Activated CD4-positive, alpha-beta memory T cell treated with anti-CD3 and anti-CD28 coated beads for 36 hours (primary cell): ENCODE results near the gene LRRK1. TPM values are rescaled to one million over a fixed set of nuclear protein-coding genes. Genes with fewer than 3 reads are reported as not detected.

Experiments
- CTCF ChIA-PET: fragments of 350-600 bp; sonication (Branson Sonifier 250); formaldehyde crosslinking; loops from one replicate; lab custom pipeline; 2021; ENCODE audit warnings: antibody characterized with exemption, inconsistent platforms; lab: Charles Lee
- POLR2A ChIA-PET: fragments of 350-600 bp; sonication (Branson Sonifier 250); formaldehyde crosslinking; loops from one replicate; lab custom pipeline; 2021; ENCODE audit warnings: antibody characterized with exemption; lab: Charles Lee
- DNase-seq: peaks from one replicate; pipeline ENCODE4 v3.0.0-alpha.2; 2020
- H3K27ac Mint-ChIP-seq: one replicate; pipeline ENCODE4 v1.8.0; 2021; ENCODE audit warnings: mixed read lengths
- H3K27me3 Mint-ChIP-seq: one replicate; pipeline ENCODE4 v1.8.0; 2021; ENCODE audit warnings: mixed read lengths
- H3K36me3 Mint-ChIP-seq: one replicate; pipeline ENCODE4 v1.8.0; 2021; ENCODE audit warnings: mixed read lengths
- H3K4me1 Mint-ChIP-seq: one replicate; pipeline ENCODE4 v1.8.0; 2021; ENCODE audit warnings: low read depth, mixed read lengths
- H3K4me3 Mint-ChIP-seq: one replicate; pipeline ENCODE4 v1.8.0; 2021; ENCODE audit warnings: mild to moderate bottlenecking, mixed read lengths
- H3K9me3 Mint-ChIP-seq: one replicate; pipeline ENCODE4 v1.8.0; 2021; ENCODE audit warnings: mixed read lengths
- intact Hi-C: fragments of 100-400 bp; cut with micrococcal nuclease; formaldehyde crosslinking; loops from one replicate; pipeline ENCODE4 v1.15.1; 2023
- total RNA-seq, 2 experiments: library from RNA; stranded (reverse); gene quantifications; one replicate each; pipeline ENCODE4 v1.2.3, GENCODE V29; 2021

The LRRK1 gene
- total RNA-seq, 2 experiments from 2014 or later: 0.41 to 0.71 TPM

GRCh38 chr15:100995471-100996430, 76.6 kb downstream of the LRRK1 start:
- Mint-ChIP-seq H3K4me3 (no peak overlapping the region), H3K9me3 (no peaks in the 10 kb centered on the region), H3K27ac (no peak overlapping the region), H3K36me3 (no peaks in the 10 kb centered on the region), H3K4me1 (no peaks in the 10 kb centered on the region), H3K27me3 (peaks cover 3% of the 10 kb centered on the region)
- intact Hi-C loops: no loop called here
- POLR2A ChIA-PET: no interaction called here
- no peak for DNase-seq
- CTCF ChIA-PET: interaction anchor here (1.8 to 5.0 kb wide), 2 partner anchors 12 to 13 kb away, joined by 6 to 43 read pairs; no protein-coding TSS in a partner anchor

- no peak overlapping the region for H3K27ac Mint-ChIP-seq
- H3K9me3 Mint-ChIP-seq: no peaks in the 10 kb centered on the region
- intact Hi-C loops: no loop called here
- no peak for DNase-seq
- peaks cover 3% of the 10 kb centered on the region for H3K27me3 Mint-ChIP-seq
- no peak overlapping the region for H3K4me3 Mint-ChIP-seq
- POLR2A ChIA-PET: no interaction called here
- H3K4me1 Mint-ChIP-seq: no peaks in the 10 kb centered on the region
- CTCF ChIA-PET: interaction anchor here (0.5 to 5.0 kb wide), 2 partner anchors 10 to 608 kb away, joined by 3 to 43 read pairs; no protein-coding TSS in a partner anchor
- H3K36me3 Mint-ChIP-seq: no peaks in the 10 kb centered on the region
Measured at GRCh38 chr15:100997442-100997841, 78.3 kb downstream of the LRRK1 start.

DNA sequence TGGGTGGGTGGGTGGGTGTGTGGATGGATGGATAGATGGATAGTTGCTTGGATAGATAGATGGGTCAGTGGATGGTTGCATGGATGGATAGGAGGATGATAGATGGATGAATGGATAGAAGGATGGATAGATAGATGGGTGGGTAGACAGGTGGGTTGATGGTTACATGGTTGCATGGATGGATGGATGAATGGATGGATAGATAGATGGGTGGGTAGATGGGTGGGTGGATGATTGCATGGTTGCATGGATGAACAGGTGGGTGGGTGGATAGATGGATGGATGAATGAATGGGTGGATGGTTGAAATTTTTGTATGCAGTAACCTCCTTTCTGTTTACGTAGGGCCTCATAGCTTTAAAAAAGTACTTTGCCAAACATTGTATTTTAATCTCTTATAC, 79.5 kb downstream of the LRRK1 start:
- ChIA-PET CTCF (interaction anchor here (1.0 to 5.0 kb wide), 2 partner anchors 9 to 17 kb away, joined by 5 to 43 read pairs; no protein-coding TSS in a partner anchor), POLR2A (no interaction called here)
- Mint-ChIP-seq H3K27ac (no peak overlapping the region), H3K4me1 (no peaks in the 10 kb centered on the region), H3K9me3 (no peaks in the 10 kb centered on the region), H3K4me3 (no peak overlapping the region), H3K27me3 (peaks cover 3% of the 10 kb centered on the region), H3K36me3 (no peaks in the 10 kb centered on the region)
- DNase-seq: no peak
- intact Hi-C loops: no loop called here

- intact Hi-C loops: no loop called here
- no peaks in the 10 kb centered on the region for H3K36me3 Mint-ChIP-seq
- H3K27ac Mint-ChIP-seq: no peak overlapping the region
- no peaks in the 10 kb centered on the region for H3K9me3 Mint-ChIP-seq
- ChIA-PET POLR2A (no interaction called here), CTCF (interaction anchor here (1.0 to 5.0 kb wide), 2 partner anchors 8 to 16 kb away, joined by 5 to 43 read pairs; no protein-coding TSS in a partner anchor)
- H3K4me3 Mint-ChIP-seq: no peak overlapping the region
- H3K27me3 Mint-ChIP-seq: peaks cover 3% of the 10 kb centered on the region
- DNase-seq: no peak
- no peaks in the 10 kb centered on the region for H3K4me1 Mint-ChIP-seq
Measured at GRCh38 chr15:100999369-100999768, 80.2 kb downstream of the LRRK1 start.

GRCh38 chr15:101000271-101000681, 81.1 kb downstream of the LRRK1 start:
- no peak overlapping the region for H3K4me3 Mint-ChIP-seq
- no peak for DNase-seq
- no peak overlapping the region for H3K27ac Mint-ChIP-seq
- intact Hi-C loops: no loop called here
- peaks cover 3% of the 10 kb centered on the region for H3K27me3 Mint-ChIP-seq
- H3K9me3 Mint-ChIP-seq: peaks cover 2% of the 10 kb centered on the region
- ChIA-PET CTCF (interaction anchor here (5.0 kb wide), 1 partner anchor 8 kb away, joined by 43 read pairs; no protein-coding TSS in a partner anchor), POLR2A (no interaction called here)
- H3K36me3 Mint-ChIP-seq: no peaks in the 10 kb centered on the region
- no peaks in the 10 kb centered on the region for H3K4me1 Mint-ChIP-seq

GRCh38 chr15:101001056-101001455, 81.9 kb downstream of the LRRK1 start:
- ChIA-PET POLR2A (no interaction called here), CTCF (interaction anchor here (5.0 kb wide), 1 partner anchor 7 kb away, joined by 43 read pairs; no protein-coding TSS in a partner anchor)
- Mint-ChIP-seq H3K9me3 (peaks cover 3% of the 10 kb centered on the region), H3K4me1 (no peaks in the 10 kb centered on the region), H3K27me3 (peaks cover 3% of the 10 kb centered on the region), H3K27ac (no peak overlapping the region), H3K4me3 (no peak overlapping the region), H3K36me3 (no peaks in the 10 kb centered on the region)
- intact Hi-C loops: no loop called here
- DNase-seq: no peak

GRCh38 chr15:101001796-101002195, 82.6 kb downstream of the LRRK1 start:
- H3K4me1 Mint-ChIP-seq: no peaks in the 10 kb centered on the region
- peaks cover 3% of the 10 kb centered on the region for H3K9me3 Mint-ChIP-seq
- ChIA-PET POLR2A (no interaction called here), CTCF (no interaction called here)
- DNase-seq: no peak
- intact Hi-C loops: no loop called here
- H3K27me3 Mint-ChIP-seq: peaks cover 3% of the 10 kb centered on the region
- no peak overlapping the region for H3K4me3 Mint-ChIP-seq
- H3K36me3 Mint-ChIP-seq: no peaks in the 10 kb centered on the region
- H3K27ac Mint-ChIP-seq: no peak overlapping the region

DNA sequence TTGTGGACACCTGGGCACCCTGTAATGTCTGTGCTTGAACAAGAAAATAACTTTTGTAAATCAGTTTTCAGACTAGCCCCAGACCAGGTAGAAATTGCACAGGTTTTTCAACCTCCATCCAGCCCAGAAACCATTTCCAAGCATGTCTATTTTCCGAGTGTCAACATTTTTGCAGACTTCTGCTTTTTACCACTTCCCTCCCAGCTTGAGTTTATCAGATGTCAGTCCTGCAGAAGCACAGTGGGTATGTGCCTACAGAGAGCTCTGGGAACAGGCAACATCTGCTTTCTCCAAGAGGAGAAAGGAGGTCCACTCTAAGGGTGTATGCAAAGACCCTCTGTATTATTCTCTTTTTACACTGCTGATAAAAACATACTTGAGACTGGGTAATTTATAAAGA, 83.9 kb downstream of the LRRK1 start:
- Mint-ChIP-seq H3K9me3 (peaks cover 3% of the 10 kb centered on the region), H3K36me3 (no peaks in the 10 kb centered on the region), H3K27me3 (peaks cover 3% of the 10 kb centered on the region), H3K4me1 (peaks cover 10% of the 10 kb centered on the region), H3K4me3 (no peak overlapping the region), H3K27ac (no peak overlapping the region)
- no peak for DNase-seq
- intact Hi-C loops: no loop called here
- ChIA-PET CTCF (interaction anchor here (1.1 to 1.6 kb wide), 2 partner anchors 9 to 85 kb away, joined by 4 to 6 read pairs; no protein-coding TSS in a partner anchor), POLR2A (no interaction called here)

DNA sequence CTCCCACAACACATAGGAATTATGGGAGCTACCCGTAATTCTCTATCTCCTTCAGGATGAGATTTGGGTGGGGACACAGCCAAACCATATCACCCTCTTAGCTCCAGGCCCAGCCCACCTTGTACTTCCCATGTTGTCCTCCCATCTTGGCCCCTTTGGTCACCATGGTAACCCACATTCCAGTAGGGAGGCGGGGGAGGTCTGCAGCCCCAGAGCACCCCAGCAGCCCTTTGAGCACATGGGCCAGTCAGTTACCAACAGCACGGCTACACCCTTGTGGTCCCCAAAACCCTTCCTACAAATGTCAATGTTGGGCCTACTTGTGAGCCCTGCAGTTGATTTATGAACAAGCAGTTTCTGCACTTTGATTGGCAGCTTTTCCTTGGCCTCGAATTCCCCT, 84.5 kb downstream of the LRRK1 start:
- H3K9me3 Mint-ChIP-seq: peaks cover 3% of the 10 kb centered on the region
- DNase-seq: no peak
- H3K36me3 Mint-ChIP-seq: no peaks in the 10 kb centered on the region
- H3K4me1 Mint-ChIP-seq: peaks cover 16% of the 10 kb centered on the region
- no peak overlapping the region for H3K4me3 Mint-ChIP-seq
- ChIA-PET CTCF (interaction anchor here (1.1 to 2.5 kb wide), 4 partner anchors 8 to 86 kb away, joined by 4 to 21 read pairs (median 5); partner anchors contain the start of gene LRRK1), POLR2A (no interaction called here)
- H3K27ac Mint-ChIP-seq: no peak overlapping the region
- intact Hi-C loops: no loop called here
- H3K27me3 Mint-ChIP-seq: peaks cover 3% of the 10 kb centered on the region

DNA sequence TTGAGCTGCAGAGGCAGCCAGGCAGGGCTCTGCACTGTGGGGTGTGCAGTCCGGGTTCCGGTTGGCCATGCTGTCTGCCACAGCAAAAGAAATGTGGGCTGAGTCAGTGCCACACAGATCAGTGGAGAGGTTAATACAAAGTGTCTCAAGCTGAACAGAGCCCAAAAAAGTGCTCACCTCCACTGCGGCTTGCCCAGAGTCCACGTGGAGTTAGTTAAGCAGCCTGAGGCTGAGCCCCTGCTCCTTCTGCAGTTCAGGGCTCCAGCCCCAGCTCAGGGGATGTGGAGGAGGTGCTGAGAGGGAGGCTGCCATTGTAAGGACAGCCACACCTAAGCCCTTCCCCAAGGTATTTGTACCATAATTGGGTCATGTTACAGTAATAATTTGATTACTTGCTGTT, 85.3 kb downstream of the LRRK1 start:
- Mint-ChIP-seq H3K36me3 (no peaks in the 10 kb centered on the region), H3K27me3 (peaks cover 3% of the 10 kb centered on the region), H3K9me3 (peaks cover 3% of the 10 kb centered on the region), H3K27ac (no peak overlapping the region), H3K4me3 (no peak overlapping the region), H3K4me1 (peaks cover 19% of the 10 kb centered on the region)
- no peak for DNase-seq
- intact Hi-C loops: no loop called here
- ChIA-PET POLR2A (no interaction called here), CTCF (interaction anchor here (0.6 to 2.5 kb wide), 3 partner anchors 10 to 1770 kb away, joined by 4 to 21 read pairs (median 4); partner anchors contain the start of gene LRRK1)

DNA sequence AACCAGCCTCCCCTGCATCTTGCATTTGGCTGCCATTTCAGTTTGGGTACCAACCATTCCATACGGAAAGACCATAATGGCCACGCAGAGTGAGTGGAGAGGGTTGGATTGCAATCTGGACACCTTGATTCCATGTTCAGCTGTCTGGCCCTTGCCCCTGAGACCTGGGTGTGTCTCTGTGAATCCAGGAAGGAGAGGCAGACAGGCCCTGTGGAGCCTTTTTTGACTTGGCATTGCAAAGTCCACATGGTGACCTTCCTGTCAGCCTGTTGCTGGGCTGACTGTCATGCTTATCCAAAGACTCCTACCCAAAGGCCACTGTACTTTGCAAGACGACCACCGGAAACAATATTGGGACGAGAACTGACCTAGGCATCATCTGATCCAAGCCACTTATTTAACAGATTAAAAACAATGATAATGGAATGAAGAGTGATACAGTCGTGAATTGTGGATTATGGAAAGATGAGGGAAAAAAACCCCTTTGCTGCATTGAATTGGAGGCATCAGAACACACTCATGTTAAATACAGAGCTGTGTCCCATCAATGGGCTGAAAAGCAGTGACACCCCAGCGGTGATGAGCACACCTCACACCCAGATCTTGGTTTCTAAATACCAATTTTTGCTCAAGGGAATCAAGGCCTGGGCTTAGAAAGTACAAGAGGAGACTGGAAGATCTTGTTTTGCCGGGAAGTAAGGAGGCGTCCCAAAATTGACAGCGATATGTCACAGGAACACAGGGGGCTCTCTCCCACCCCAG, 86.0 kb downstream of the LRRK1 start:
- intact Hi-C loops: loop anchor here (5.0 kb wide), 1 partner anchor 272 kb away; the partner anchor contains the start of gene SELENOS
- H3K36me3 Mint-ChIP-seq: no peaks in the 10 kb centered on the region
- H3K9me3 Mint-ChIP-seq: peaks cover 3% of the 10 kb centered on the region
- H3K4me1 Mint-ChIP-seq: peaks cover 19% of the 10 kb centered on the region
- no peak for DNase-seq
- no peak overlapping the region for H3K4me3 Mint-ChIP-seq
- H3K27me3 Mint-ChIP-seq: peaks cover 3% of the 10 kb centered on the region
- POLR2A ChIA-PET: no interaction called here
- CTCF ChIA-PET: interaction anchor here (0.6 to 2.5 kb wide), 5 partner anchors 9 to 1770 kb away, joined by 3 to 21 read pairs (median 4); partner anchors contain the start of gene LRRK1
- no peak overlapping the region for H3K27ac Mint-ChIP-seq
